COLO829 (cell line): ENCODE results near the gene IL10RA.

Source experiments
- DNase-seq: peaks from one replicate; pipeline ENCODE4 v3.0.0; 2012; ENCODE audit warnings: low spot score

The IL10RA gene

DNA sequence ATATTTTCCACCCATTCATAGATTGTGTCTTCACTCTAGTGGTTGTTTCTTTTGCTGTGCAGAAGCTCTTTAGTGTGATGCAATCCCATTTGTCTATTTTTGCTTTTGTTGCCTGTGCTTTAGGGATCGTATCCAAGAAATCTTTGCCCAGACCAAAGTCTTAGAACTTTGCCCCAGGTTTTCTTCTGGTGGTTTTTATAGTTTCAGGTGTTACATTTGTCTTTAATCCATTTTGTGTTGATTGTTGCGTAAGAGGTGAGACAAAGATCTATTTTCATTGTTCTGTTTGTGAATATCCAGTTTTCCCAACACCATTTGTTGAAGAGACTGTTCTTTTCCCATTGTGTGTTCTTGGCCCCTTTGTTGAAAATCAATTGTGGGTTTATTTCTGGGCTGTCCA lies 6.4 kb downstream of the IL10RA start:
- DNase-seq = no peak

DNA sequence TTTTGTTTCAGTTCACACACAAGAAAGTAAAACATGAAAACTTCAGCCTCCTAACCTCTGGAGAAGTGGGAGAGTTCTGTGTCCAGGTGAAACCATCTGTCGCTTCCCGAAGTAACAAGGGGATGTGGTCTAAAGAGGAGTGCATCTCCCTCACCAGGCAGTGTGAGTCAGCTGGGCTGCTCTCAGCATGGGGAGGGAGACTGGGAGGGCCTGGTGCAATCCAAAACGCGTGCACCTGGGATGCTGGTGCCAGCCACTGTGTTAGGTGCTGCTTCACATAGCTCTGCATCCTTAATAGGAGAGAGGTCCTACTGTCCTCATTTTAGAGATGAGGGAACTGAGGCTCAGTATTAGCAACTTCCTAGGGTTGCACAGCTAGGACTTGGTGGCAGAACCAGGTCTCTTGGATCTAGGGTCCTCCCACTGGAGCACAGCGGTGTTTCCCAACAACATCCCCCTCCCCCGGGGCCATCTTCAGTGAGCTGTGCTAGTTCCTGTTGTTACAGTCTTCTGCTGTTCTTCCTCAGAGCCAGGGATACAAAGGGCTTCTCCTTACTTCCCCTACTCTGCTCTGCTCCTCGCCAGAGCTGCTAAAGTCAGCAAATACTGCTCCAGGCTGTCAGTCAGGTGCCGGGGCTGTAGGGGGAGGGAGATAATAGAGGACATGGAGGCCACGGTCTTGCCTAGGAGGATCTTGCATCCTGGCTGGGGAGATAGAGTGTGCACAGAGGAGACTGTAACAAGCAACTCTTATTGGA lies 8.0 kb downstream of the IL10RA start:
- no peak for DNase-seq

DNA sequence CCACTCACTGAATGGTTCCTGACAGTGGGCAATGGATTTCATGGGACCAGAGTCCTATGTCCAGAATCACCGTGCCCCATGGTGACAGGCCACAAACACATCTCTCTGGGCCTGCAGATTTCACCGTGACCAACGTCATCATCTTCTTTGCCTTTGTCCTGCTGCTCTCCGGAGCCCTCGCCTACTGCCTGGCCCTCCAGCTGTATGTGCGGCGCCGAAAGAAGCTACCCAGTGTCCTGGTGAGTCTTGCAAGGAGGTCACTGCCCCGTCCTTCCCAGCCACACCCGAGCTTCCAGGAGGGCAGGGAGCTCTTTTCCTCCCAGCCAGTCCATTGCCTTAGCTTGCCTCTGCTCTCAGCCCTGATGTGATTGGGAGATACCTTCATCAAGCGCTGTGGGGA lies 9.3 kb downstream of the IL10RA start:
- DNase-seq = no peak

DNA sequence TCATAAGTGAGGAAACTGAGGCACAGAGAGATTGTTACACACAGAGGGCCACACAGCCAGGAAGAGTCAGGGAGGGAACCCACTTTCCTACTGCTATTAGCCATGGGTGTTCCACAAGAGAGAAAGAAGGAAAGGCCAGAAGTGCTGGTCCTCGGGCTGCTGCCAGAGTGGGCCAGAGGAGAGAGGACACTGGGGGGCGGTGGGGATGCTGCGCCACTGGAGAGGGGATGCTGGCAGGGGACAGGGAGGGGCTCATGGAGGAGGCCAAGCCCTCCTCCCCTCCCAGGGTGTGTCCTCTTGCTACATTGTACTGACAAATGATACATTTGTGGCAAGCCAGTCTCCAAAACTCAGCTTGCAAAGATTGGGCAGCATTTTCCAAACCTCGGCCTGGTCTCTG lies 9.9 kb downstream of the IL10RA start:
- no peak for DNase-seq

DNA sequence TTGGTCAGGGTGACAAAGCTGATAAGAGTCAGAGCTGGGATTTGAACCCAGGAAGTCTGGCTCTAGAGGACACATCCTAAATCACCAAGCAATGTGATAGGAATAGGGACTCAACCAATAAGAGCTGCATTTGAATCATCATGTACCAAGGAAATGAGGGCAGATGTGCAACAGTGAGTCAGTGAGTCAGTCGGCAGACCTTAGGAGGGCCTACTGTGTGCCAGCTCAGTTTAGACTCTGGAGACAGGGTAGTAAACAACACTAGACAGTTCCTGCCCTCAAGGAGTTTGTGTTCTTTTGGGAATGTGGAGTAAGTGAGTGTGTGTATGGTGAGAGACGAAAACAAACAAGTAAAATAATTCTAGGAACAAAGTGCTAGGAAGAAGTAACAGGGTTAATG lies 11.2 kb downstream of the IL10RA start:
- DNase-seq = no peak

DNA sequence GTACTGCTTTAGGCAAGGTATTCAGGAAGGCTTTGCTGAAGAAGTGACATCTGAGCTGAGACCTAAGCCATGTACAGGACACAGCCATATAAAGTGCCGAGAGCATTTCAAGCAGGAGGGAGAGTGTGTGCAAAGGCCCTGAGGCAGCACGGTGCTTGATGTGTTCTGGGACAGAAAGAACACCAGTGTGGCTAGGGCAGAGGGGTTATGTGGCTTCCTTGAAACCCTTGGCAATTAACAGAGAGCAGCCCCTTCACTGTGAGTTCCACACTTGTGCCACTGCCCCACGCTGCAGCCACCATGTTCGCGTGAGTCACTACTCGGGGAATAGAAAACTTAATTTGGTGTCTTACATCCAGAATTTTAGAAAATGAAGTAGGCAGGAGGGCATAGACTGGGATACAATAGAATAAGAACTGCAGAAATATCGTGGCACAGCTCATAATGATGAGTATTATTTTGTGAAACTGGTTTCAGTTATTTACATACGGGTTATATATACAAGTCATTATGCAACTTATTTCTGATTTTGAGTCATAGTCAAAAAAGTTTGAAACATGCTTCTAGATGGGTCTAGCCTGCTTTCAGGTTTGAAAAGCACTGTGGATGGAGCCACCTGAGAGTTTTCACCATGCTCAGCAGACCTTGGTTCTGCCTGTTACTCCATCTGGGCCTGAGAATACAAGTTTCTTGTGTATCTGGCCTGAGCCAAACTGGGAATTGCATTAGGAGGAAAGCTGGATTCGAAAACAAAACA lies 11.8 kb downstream of the IL10RA start:
- no peak for DNase-seq

DNA sequence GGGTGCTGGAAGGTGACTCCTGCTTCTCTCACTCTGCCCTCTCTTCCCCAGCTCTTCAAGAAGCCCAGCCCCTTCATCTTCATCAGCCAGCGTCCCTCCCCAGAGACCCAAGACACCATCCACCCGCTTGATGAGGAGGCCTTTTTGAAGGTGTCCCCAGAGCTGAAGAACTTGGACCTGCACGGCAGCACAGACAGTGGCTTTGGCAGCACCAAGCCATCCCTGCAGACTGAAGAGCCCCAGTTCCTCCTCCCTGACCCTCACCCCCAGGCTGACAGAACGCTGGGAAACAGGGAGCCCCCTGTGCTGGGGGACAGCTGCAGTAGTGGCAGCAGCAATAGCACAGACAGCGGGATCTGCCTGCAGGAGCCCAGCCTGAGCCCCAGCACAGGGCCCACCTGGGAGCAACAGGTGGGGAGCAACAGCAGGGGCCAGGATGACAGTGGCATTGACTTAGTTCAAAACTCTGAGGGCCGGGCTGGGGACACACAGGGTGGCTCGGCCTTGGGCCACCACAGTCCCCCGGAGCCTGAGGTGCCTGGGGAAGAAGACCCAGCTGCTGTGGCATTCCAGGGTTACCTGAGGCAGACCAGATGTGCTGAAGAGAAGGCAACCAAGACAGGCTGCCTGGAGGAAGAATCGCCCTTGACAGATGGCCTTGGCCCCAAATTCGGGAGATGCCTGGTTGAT lies 12.6 kb downstream of the IL10RA start:
- no peak for DNase-seq

DNA sequence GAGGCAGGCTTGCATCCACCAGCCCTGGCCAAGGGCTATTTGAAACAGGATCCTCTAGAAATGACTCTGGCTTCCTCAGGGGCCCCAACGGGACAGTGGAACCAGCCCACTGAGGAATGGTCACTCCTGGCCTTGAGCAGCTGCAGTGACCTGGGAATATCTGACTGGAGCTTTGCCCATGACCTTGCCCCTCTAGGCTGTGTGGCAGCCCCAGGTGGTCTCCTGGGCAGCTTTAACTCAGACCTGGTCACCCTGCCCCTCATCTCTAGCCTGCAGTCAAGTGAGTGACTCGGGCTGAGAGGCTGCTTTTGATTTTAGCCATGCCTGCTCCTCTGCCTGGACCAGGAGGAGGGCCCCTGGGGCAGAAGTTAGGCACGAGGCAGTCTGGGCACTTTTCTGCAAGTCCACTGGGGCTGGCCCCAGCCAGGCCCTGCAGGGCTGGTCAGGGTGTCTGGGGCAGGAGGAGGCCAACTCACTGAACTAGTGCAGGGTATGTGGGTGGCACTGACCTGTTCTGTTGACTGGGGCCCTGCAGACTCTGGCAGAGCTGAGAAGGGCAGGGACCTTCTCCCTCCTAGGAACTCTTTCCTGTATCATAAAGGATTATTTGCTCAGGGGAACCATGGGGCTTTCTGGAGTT lies 13.3 kb downstream of the IL10RA start:
- DNase-seq = no peak

DNA sequence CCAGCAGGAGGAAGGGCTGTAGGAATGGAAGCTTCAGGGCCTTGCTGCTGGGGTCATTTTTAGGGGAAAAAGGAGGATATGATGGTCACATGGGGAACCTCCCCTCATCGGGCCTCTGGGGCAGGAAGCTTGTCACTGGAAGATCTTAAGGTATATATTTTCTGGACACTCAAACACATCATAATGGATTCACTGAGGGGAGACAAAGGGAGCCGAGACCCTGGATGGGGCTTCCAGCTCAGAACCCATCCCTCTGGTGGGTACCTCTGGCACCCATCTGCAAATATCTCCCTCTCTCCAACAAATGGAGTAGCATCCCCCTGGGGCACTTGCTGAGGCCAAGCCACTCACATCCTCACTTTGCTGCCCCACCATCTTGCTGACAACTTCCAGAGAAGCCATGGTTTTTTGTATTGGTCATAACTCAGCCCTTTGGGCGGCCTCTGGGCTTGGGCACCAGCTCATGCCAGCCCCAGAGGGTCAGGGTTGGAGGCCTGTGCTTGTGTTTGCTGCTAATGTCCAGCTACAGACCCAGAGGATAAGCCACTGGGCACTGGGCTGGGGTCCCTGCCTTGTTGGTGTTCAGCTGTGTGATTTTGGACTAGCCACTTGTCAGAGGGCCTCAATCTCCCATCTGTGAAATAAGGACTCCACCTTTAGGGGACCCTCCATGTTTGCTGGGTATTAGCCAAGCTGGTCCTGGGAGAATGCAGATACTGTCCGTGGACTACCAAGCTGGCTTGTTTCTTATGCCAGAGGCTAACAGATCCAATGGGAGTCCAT lies 14.1 kb downstream of the IL10RA start:
- no peak for DNase-seq

DNA sequence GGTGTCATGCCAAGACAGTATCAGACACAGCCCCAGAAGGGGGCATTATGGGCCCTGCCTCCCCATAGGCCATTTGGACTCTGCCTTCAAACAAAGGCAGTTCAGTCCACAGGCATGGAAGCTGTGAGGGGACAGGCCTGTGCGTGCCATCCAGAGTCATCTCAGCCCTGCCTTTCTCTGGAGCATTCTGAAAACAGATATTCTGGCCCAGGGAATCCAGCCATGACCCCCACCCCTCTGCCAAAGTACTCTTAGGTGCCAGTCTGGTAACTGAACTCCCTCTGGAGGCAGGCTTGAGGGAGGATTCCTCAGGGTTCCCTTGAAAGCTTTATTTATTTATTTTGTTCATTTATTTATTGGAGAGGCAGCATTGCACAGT lies 14.6 kb downstream of the IL10RA start:
- DNase-seq = no peak

DNA sequence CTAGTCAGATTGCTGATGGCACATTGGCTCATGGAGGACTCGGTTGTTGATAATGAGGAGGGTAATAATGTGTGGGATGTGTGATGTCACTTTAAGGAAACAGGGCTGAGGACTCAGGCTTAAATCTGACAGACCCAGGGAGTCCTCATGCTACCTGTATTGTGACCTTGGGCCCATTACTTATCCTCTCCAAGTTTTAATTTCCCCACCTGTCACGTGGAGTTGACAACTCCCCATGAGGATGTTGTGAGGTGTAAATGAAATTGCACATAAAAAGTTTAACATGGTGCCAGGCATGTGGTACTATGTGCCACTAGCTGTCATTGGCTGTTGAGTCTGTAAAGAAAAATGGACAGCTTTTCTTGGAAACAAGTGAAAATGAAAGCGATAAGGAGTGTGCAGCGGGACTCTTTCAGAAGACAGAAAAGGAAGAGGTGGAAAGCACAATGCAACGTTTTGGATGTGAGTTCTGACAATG lies 15.3 kb downstream of the IL10RA start:
- no peak for DNase-seq

DNA sequence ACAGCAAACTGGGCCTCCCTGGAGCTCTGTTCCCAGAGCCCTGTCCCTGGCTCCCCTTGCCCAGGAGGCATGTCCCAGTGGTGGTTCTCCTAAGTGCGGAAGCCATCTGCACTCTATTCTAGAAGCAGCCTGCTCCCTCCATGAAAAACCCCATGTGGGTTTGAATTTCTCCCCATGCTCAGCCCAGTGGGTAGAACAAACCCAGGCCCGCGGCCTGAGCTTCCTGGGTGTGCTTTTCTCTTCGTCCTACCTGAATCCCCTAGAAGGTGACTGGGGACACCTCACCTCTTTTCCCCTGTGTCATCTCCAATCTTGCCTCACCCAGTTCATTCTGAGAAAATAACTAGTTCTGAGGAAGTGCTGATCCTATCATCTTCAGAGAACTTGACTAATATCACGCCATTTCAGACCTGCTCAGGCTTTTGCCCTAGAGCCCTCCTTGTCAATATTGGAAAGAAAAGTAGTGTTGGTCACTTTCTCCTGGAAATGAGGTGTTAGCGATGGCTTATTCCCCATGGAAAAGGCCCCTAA lies 15.9 kb downstream of the IL10RA start:
- no peak for DNase-seq

DNA sequence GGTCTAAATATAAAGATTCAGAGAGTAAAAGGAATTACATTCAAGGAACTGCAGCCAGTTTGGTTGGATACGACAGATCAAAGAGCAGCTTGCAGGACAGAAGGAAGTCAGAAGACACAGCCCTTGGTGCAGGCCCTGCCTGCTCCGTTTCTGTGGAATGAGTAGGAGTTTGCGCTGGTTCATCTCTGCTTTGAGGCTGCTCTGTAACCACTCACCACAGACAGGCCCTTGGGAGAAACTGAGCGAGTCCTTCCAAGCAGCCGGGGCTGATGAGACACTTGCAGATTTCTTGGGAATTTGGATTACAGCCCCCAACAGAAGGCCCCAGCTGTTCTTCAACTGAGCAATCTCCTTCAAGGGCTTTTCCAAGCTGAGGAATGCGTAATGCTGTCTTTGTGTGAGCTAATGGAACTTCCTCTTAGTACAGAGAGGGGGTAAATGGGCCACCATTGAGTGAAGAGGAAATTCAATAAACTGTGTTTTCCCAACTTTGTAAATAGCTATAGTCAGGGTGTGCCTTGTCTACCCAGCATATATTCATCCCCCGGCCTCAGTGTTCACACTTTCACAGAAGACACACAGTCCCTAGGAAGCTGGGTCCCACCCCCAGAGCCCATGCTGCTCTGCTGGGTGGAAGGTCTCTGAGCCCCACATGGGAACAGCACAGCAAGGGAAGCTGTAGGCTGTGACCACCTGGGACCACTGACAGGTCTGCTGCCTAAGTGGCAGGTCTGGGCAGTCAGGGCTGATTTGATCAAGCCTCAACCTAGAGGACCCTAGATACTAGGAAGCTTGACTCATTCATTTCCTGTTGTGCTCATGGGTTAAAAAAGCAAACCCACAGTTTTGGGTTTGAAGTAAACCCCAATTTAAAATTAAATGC lies 16.6 kb downstream of the IL10RA start:
- no peak for DNase-seq

DNA sequence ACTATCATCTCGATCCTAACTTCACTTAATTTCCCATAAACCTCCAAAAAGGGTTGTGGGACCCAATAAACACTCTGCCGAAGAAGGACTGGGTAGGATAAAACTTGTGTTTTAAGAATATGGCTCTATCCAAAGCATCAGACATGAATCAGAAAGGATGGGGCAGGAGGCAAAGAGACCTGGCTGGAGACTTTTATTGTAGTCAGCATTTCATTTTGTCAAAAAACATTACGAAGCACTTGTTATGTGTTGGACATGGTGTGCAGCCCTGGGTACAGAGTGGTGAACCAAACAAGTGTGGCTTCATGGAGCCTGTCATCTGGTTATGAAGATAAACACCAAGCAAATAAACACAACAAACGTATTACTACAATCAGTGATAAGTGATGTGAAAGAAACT lies 17.3 kb downstream of the IL10RA start:
- DNase-seq = no peak

DNA sequence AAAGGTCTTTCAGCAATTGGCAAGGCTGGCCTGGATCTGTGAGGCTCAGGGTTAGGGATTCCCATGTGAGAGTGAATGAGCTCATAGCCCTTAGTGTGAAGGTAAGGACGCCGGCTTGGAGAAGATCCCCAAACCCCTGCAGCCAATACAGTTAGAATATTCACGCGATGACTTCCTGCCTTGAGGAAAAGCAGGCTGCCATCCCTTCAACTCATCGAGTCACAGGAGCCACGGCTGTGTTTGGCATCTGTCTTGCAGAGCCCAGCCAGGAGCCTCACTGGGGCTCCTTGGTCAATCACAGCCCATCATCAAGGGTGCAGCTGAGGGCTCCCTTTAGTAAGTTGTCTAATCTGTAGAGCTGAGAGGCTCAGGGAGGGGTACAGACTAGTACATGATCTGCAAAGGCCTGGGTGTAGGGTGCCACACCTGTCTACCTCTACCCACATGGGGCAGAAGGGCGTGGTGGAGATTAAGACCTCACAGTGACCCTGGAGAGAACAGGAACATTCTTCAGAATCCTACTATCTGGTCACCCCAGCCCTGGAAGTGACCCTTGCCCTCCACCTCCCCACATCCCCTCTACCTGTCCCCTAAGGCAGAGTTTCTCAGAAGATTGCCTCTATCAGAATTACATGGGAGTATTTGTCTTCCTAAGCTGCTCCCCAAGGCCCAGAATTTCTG lies 18.5 kb downstream of the IL10RA start:
- DNase-seq = no peak

DNA sequence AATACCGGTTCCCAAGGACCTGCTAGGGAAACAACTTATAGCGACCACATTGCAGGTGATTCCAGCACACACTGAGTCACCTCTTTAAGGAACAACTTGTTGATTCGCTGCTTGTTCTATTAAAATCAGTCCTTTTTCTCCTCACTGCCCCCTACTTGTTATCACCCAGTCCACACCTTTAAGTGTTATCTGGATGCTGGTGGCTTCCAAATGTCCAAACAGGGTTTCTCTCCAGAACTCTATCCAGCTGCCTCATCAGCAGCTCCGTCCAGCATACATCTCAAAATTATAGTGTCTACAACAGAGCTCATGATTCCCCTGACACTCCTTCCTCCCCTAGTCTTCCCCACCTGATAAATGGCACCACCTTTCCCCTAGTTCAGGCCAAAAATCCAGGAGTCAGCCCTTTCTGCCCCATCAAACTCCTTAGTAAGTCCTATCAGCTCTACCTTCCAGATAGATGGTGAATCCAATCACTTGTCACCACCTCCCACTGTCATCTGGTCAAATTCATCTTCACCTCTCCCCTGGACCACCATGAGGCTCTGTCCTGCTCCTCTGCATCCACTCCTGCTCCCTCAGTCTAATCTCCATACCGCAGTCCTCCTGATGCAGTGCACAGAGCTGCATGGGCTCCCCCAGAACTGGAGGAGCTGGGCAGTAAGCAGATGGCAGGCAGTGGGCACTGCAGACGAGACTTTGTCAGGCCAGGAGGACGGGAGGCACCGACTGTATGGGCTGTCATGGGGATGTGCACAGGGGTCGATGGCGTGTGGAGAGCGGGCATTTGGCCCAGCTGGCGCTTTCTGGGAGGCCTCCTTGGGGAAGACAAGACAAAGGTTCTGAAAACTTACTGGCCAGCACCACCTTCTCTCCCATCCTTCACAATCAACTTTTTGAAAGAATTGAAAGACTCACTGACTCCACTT lies 19.3 kb downstream of the IL10RA start:
- no peak for DNase-seq

DNA sequence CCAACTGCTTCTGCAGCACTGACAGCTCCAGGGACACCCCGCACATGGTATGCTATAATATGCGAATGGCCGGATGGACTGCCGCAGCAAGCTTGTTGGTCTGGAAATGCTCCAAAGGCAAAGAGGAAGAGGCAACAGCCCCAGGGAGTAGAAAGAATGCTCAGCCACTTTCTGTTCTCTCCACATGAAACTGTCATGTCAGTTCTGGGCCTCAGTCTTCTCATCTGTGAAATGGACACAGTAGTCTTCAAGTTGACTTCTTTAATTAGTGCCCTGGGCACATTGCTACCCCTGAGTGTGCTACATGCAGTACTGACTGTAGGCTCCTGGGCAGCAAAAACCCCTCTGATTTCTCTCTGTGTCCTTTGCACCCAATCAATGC lies 19.9 kb downstream of the IL10RA start:
- DNase-seq = no peak

DNA sequence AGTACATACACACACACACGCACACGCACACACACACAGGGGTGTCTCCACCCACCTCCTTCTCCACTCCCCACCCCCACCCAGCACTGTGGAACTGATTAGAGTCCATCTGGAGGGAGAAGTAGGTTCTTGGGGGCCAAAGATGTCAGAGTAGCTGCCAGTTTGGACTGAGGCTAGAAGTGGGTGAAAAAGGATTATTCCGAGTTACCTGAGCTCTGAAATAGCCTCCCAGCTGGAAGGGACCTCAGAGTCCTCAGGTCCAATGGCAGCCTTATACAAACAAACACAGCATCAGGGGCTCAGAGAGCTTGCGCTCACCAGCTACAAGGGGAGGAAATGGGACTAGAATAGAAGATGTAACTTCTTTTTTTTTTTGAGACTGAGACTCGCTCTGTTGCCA lies 20.8 kb downstream of the IL10RA start:
- no peak for DNase-seq
